ENCODE results near the gene CHRNE.

CHRNE gene

GRCh38 chr17:4898351-4898750 is 4.5 kb downstream of the CHRNE start:
- TF ChIP-seq, protein P1, sequence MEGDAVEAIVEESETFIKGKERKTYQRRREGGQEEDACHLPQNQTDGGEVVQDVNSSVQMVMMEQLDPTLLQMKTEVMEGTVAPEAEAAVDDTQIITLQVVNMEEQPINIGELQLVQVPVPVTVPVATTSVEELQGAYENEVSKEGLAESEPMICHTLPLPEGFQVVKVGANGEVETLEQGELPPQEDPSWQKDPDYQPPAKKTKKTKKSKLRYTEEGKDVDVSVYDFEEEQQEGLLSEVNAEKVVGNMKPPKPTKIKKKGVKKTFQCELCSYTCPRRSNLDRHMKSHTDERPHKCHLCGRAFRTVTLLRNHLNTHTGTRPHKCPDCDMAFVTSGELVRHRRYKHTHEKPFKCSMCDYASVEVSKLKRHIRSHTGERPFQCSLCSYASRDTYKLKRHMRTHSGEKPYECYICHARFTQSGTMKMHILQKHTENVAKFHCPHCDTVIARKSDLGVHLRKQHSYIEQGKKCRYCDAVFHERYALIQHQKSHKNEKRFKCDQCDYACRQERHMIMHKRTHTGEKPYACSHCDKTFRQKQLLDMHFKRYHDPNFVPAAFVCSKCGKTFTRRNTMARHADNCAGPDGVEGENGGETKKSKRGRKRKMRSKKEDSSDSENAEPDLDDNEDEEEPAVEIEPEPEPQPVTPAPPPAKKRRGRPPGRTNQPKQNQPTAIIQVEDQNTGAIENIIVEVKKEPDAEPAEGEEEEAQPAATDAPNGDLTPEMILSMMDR (IDR thresholded peaks at IDR 0.05; ENCODE audit: insufficient read depth, low read length, missing control alignments), result no peak
- ChIA-PET POLR2A (no interaction called here), CTCF (interaction anchor here (1.9 to 6.1 kb wide), 3 partner anchors 9 to 83 kb away, joined by 4 to 72 read pairs (median 31); no protein-coding TSS in a partner anchor)
- no peak for DNase-seq (ENCODE audit: low read depth, low spot score)
- no peak overlapping the region; the same call in 1 of the 2 replicates for H3K4me3 ChIP-seq (ENCODE audit: low read depth, low read length)

- TF ChIP-seq, protein P1 (IDR thresholded peaks at IDR 0.05; ENCODE audit: insufficient read depth, low read length, missing control alignments), result no peak
- H3K4me3 ChIP-seq (ENCODE audit: low read depth, low read length), result no peak overlapping the region
- POLR2A ChIA-PET, result no interaction called here
- CTCF ChIA-PET, result no interaction called here
- no peak for DNase-seq (ENCODE audit: low read depth, low spot score)
Measured at GRCh38 chr17:4897785-4898184, 5.1 kb downstream of the CHRNE start.

DNA sequence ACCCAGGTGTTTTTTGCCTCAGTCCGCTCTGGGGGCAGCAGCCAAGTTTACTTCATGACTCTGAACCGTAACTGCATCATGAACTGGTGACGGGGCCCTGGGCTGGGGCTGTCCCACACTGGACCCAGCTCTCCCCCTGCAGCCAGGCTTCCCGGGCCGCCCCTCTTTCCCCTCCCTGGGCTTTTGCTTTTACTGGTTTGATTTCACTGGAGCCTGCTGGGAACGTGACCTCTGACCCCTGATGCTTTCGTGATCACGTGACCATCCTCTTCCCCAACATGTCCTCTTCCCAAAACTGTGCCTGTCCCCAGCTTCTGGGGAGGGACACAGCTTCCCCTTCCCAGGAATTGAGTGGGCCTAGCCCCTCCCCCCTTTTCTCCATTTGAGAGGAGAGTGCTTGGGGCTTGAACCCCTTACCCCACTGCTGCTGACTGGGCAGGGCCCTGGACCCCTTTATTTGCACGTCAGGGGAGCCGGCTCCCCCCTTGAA is 5.7 kb downstream of the CHRNE start:
- H3K4me3 ChIP-seq (ENCODE audit: low read depth, low read length), result no peak overlapping the region
- TF ChIP-seq, protein P1 (IDR thresholded peaks at IDR 0.05; ENCODE audit: insufficient read depth, low read length, missing control alignments), result no peak
- ChIA-PET CTCF (interaction anchor here (0.7 to 1.4 kb wide), 2 partner anchors 10 to 12 kb away, joined by 3 to 6 read pairs; no protein-coding TSS in a partner anchor), POLR2A (no interaction called here)
- no peak for DNase-seq (ENCODE audit: low read depth, low spot score)

- H3K4me3 ChIP-seq (ENCODE audit: low read depth, low read length), result no peak overlapping the region
- no peak for DNase-seq (ENCODE audit: low read depth, low spot score)
- CTCF ChIA-PET, result interaction anchor here (0.7 to 1.7 kb wide), 3 partner anchors 9 to 107 kb away, joined by 3 to 6 read pairs (median 5); partner anchors contain the start of gene GLTPD2
- POLR2A ChIA-PET, result no interaction called here
- TF ChIP-seq, protein P1 (IDR thresholded peaks at IDR 0.05; ENCODE audit: insufficient read depth, low read length, missing control alignments), result no peak
Measured at GRCh38 chr17:4896332-4897197, 6.3 kb downstream of the CHRNE start.

DNA sequence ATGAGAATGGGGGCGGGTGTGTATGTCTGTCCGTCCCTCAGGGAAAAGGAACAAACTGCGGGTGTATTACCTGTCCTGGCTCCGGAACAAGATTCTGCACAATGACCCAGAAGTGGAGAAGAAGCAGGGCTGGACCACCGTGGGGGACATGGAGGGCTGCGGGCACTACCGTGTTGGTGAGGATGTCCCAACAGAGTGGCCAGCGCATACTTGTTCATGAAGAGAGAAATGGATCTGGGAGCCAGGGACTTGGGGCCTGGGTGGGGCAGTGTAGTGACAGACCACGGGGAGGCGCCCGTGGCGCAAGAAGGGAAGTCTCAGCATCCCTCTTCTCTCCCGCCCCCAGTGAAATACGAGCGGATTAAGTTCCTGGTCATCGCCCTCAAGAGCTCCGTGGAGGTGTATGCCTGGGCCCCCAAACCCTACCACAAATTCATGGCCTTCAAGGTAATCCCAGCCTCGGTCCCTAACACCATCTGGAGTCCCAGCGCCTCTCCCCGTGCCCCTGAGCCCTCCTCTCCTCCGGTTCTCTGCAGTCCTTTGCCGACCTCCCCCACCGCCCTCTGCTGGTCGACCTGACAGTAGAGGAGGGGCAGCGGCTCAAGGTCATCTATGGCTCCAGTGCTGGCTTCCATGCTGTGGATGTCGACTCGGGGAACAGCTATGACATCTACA is 7.1 kb downstream of the CHRNE start:
- TF ChIP-seq, protein P1 (IDR thresholded peaks at IDR 0.05; ENCODE audit: insufficient read depth, low read length, missing control alignments), result peak; percentile 18
- ChIA-PET POLR2A (no interaction called here), CTCF (interaction anchor here (1.4 to 1.7 kb wide), 2 partner anchors 8 to 106 kb away, joined by 5 to 6 read pairs; partner anchors contain the start of gene GLTPD2)
- H3K4me3 ChIP-seq (ENCODE audit: low read depth, low read length), result no peak overlapping the region
- DNase-seq (ENCODE audit: low read depth, low spot score), result no peak

- DNase-seq (ENCODE audit: low read depth, low spot score), result no peak
- ChIA-PET POLR2A (no interaction called here), CTCF (interaction anchor here (1.2 to 1.7 kb wide), 2 partner anchors 8 to 106 kb away, joined by 5 read pairs; partner anchors contain the start of genes CHRNE and GLTPD2)
- no peak overlapping the region for H3K4me3 ChIP-seq (ENCODE audit: low read depth, low read length)
- TF ChIP-seq, protein P1 (IDR thresholded peaks at IDR 0.05; ENCODE audit: insufficient read depth, low read length, missing control alignments), result no peak
Measured at GRCh38 chr17:4895121-4895520, 7.8 kb downstream of the CHRNE start.

Data from AG04449 (cell line).